Medulla oblongata (tissue), 1 donor: Measurements from ENCODE around the gene ATP11A.

Source experiments
- DNase-seq: peaks from one replicate; pipeline ENCODE4 v3.0.0-alpha.2; 2015; ENCODE audit errors: extremely low spot score

ATP11A gene

GRCh38 chr13:112930192-112930591 lies 240.4 kb downstream of the ATP11A start:
- no peak for DNase-seq

- no peak for DNase-seq
Observed at GRCh38 chr13:112931028-112931934, 241.4 kb downstream of the ATP11A start.

- no peak for DNase-seq
Observed at GRCh38 chr13:112932971-112933370, 243.1 kb downstream of the ATP11A start.

- DNase-seq = no peak
Observed at GRCh38 chr13:112933649-112934048, 243.8 kb downstream of the ATP11A start.

GRCh38 chr13:112934078-112934477 lies 244.2 kb downstream of the ATP11A start:
- no peak for DNase-seq
